ENCODE data around the gene RAB3D. TPM values are rescaled to one million over a fixed set of nuclear protein-coding genes. Genes with fewer than 3 reads are reported as not detected.

The RAB3D gene
- total RNA-seq, 1 experiment from 2014 or later = 28.9 TPM

GRCh38 chr19:11367528-11367927, 28.1 kb upstream of the RAB3D start:
- RAD21 ChIA-PET (ENCODE audit: low non-redundant PET in 1 of 2, low total read pairs in 2 of 2, uncharacterized antibody in 2 of 2, unreplicated experiment in 2 of 2) = no interaction called here
- H3K27ac ChIP-seq (ENCODE audit: low read depth, low read length) = no peak overlapping the region
- POLR2A ChIA-PET = no interaction called here
- H3K79me2 ChIP-seq (ENCODE audit: insufficient read depth, low read length) = no peaks in the 10 kb centered on the region
- intact Hi-C loops (cut with micrococcal nuclease) = no loop called here
- ATAC-seq (no peak), DNase-seq (ENCODE audit: low read depth, low spot score) (no peak)
- no peak for TF ChIP-seq EZH2phosphoT487 (IDR thresholded peaks at IDR 0.05; ENCODE audit: borderline replicate concordance)
- TF ChIP-seq CBX3 (IDR thresholded peaks at IDR 0.05; ENCODE audit: low read depth) = no peak
- no peak for TF ChIP-seq POLR2A (IDR thresholded peaks at IDR 0.05; ENCODE audit: borderline replicate concordance, extremely low read depth, insufficient read depth, insufficient read length)
- no peak for TF ChIP-seq CTCF (IDR thresholded peaks at IDR 0.05 in 2 of 3, conservative IDR thresholded peaks at IDR 0.05 in 1 of 3; ENCODE audit: borderline replicate concordance in 1 of 3, insufficient read depth in 1 of 3, low read depth in 2 of 3, low read length in 2 of 3)
- no peak for TF ChIP-seq CEBPB (IDR thresholded peaks at IDR 0.05; ENCODE audit: low read depth)
- TF ChIP-seq FOSL1 (IDR thresholded peaks at IDR 0.05; ENCODE audit: low read depth) = no peak
- no peak for TF ChIP-seq TCF7L2 (IDR thresholded peaks at IDR 0.05; ENCODE audit: borderline replicate concordance, extremely low read depth, insufficient read depth, insufficient read length)
- no peak for TF ChIP-seq MAX (IDR thresholded peaks at IDR 0.05)
- no peak for TF ChIP-seq EZH2 (IDR thresholded peaks at IDR 0.05)
- no peak for TF ChIP-seq ZFX (IDR thresholded peaks at IDR 0.05)
- TF ChIP-seq EGR1 (IDR thresholded peaks at IDR 0.05; ENCODE audit: low read depth) = no peak
- no peak for TF ChIP-seq ELF1 (IDR thresholded peaks at IDR 0.05; ENCODE audit: borderline replicate concordance, low read depth)
- TF ChIP-seq SP1 (IDR thresholded peaks at IDR 0.05; ENCODE audit: low read depth) = no peak
- TF ChIP-seq SIN3A (IDR thresholded peaks at IDR 0.05; ENCODE audit: low read depth) = no peak
- no peak for TF ChIP-seq ATF3 (IDR thresholded peaks at IDR 0.05)
- no peak for TF ChIP-seq REST (IDR thresholded peaks at IDR 0.05; ENCODE audit: low read depth)
- TF ChIP-seq RAD21 (IDR thresholded peaks at IDR 0.05; ENCODE audit: low read depth) = no peak
- no peak for TF ChIP-seq SRF (IDR thresholded peaks at IDR 0.05; ENCODE audit: low read depth)
- no peak overlapping the region for H3K4me3 ChIP-seq (replicated peaks in 1 of 2; ENCODE audit: low read depth in 1 of 2, low read length in 2 of 2)
- no peak overlapping the region for H3K9ac ChIP-seq (ENCODE audit: low read length)
- no peaks in the 10 kb centered on the region for H3K4me1 ChIP-seq (ENCODE audit: control insufficient read depth in 1 of 2, insufficient read depth in 2 of 2, low read length in 2 of 2)
- no peak overlapping the region for H3K4me2 ChIP-seq (ENCODE audit: low read length)
- H2AFZ ChIP-seq (ENCODE audit: low read depth, low read length, poor library complexity, severe bottlenecking) = no peak overlapping the region
- H4K20me1 ChIP-seq (ENCODE audit: insufficient read depth) = no peaks in the 10 kb centered on the region
- H3K36me3 ChIP-seq (ENCODE audit: control insufficient read depth in 1 of 2, insufficient read depth in 2 of 2, low read length in 2 of 2) = no peaks in the 10 kb centered on the region; a peak in 1 of 4 replicates
- CTCF ChIA-PET = interaction anchor here (2.8 kb wide), 1 partner anchor 15 kb away, joined by 11 read pairs; no protein-coding TSS in a partner anchor
- no TSS peak for BruUV-seq (replicated peaks)
- no peaks in the 10 kb centered on the region for H3K9me3 ChIP-seq (ENCODE audit: control insufficient read depth in 1 of 2, insufficient read depth in 1 of 2, low read depth in 1 of 2, low read length in 2 of 2)
- H3K27me3 ChIP-seq (ENCODE audit: insufficient read depth, low read length) = no peaks in the 10 kb centered on the region
- H3K9me2 ChIP-seq (ENCODE audit: insufficient read depth) = no peaks in the 10 kb centered on the region

Data from HCT116 (cell line).